Stimulated activated naive CD4-positive, alpha-beta T cell treated with Interleukin-2 at 50 U/mL for 16 hours (primary cell): ENCODE data around the gene TMEM50B.
A peak's percentile ranks its signal among the peaks of the same experiment; 100 is the strongest.
"Not testable (repeated sequence)": the region's sequence is repeated elsewhere in the genome, so short reads cannot be mapped to it uniquely, and the experiment has no call there.

ENCODE experiments used
- DNase-seq: peaks from one replicate; lab custom pipeline; 2025; lab: John Stamatoyannopoulos, UW

Gene TMEM50B

GRCh38 chr21:33479679-33480480, at the start of gene TMEM50B:
TMEM50B (minus strand) TSS chr21:33479974; CDS start chr21:33468885, 11,089 bp downstream.
- DNase-seq = peak; percentile 97

GRCh38 chr21:33522953-33523349, 43.2 kb upstream of the TMEM50B start:
- DNase-seq = no peak

- no peak for DNase-seq
These were observed 42.7 kb upstream of the TMEM50B start for GRCh38 chr21:33522297-33522952.

- no peak for DNase-seq
These were observed 39.1 kb upstream of the TMEM50B start for GRCh38 chr21:33518899-33519298.

GRCh38 chr21:33514229-33514628, 34.5 kb upstream of the TMEM50B start:
- DNase-seq = no peak

- no peak for DNase-seq
These were observed 32.7 kb upstream of the TMEM50B start for GRCh38 chr21:33512481-33512880.

- no peak for DNase-seq
These were observed 31.9 kb upstream of the TMEM50B start for GRCh38 chr21:33511639-33512038.

- DNase-seq = no peak
These were observed 31.1 kb upstream of the TMEM50B start for GRCh38 chr21:33510826-33511225.

GRCh38 chr21:33507003-33507402, 27.2 kb upstream of the TMEM50B start:
- DNase-seq = not testable (repeated sequence)

GRCh38 chr21:33505833-33506232, 26.1 kb upstream of the TMEM50B start:
- no peak for DNase-seq

- DNase-seq = no peak
These were observed 16.6 kb upstream of the TMEM50B start for GRCh38 chr21:33496345-33496744.

GRCh38 chr21:33495743-33496142, 16.0 kb upstream of the TMEM50B start:
- no peak for DNase-seq

GRCh38 chr21:33493756-33494155, 14.0 kb upstream of the TMEM50B start:
- DNase-seq = no peak

- DNase-seq = no peak
These were observed 12.8 kb upstream of the TMEM50B start for GRCh38 chr21:33492571-33492970.

GRCh38 chr21:33491373-33492102, 11.8 kb upstream of the TMEM50B start, which contains the start of gene DNAJC28:
DNAJC28 (minus strand) TSS chr21:33491716; CDS start chr21:33489393, 2,323 bp downstream.
- peak; percentile 89 for DNase-seq

- no peak for DNase-seq
These were observed 11.2 kb upstream of the TMEM50B start for GRCh38 chr21:33490991-33491372.

GRCh38 chr21:33488936-33489335, 9.2 kb upstream of the TMEM50B start:
- no peak for DNase-seq

GRCh38 chr21:33487996-33488395, 8.2 kb upstream of the TMEM50B start:
- DNase-seq = no peak

- DNase-seq = no peak
These were observed 1.7 kb upstream of the TMEM50B start for GRCh38 chr21:33481314-33481943.

- DNase-seq = no peak
These were observed 818 bp upstream of the TMEM50B start for GRCh38 chr21:33480481-33481103.

GRCh38 chr21:33478935-33479678, 667 bp downstream of the TMEM50B start:
- DNase-seq = peak; percentile 48
